HG02588 (cell line): ENCODE measurements around the gene DNAJC7.
"Not testable (repeated sequence)": the region's sequence is repeated elsewhere in the genome, so short reads cannot be mapped to it uniquely, and the experiment has no call there.

ENCODE experiments used
- ATAC-seq: cut with Tn5 transposase; IDR thresholded peaks from one replicate; pipeline ENCODE4 v1.9.1; 2021; ENCODE audit warnings: mild to moderate bottlenecking, moderate library complexity; ENCODE audit not compliant: unreplicated experiment

DNAJC7 gene

GRCh38 chr17:42013740-42014139, 3.5 kb downstream of the DNAJC7 start:
- not testable (repeated sequence) for ATAC-seq

- ATAC-seq, result not testable (repeated sequence)
These were observed 4.9 kb downstream of the DNAJC7 start for GRCh38 chr17:42012363-42012762.

- no peak for ATAC-seq
These were observed 6.2 kb downstream of the DNAJC7 start for GRCh38 chr17:42010898-42011516.

GRCh38 chr17:42010266-42010680, 7.0 kb downstream of the DNAJC7 start:
- not testable (repeated sequence) for ATAC-seq

- no peak for ATAC-seq
These were observed 8.1 kb downstream of the DNAJC7 start for GRCh38 chr17:42009170-42009569.

GRCh38 chr17:42005166-42005565, 12.1 kb downstream of the DNAJC7 start:
- no peak for ATAC-seq

GRCh38 chr17:42002792-42003301, 14.4 kb downstream of the DNAJC7 start:
- no peak for ATAC-seq

- no peak for ATAC-seq
These were observed 15.0 kb downstream of the DNAJC7 start for GRCh38 chr17:42002175-42002791.

GRCh38 chr17:42001729-42002128, 15.5 kb downstream of the DNAJC7 start:
- ATAC-seq, result no peak

GRCh38 chr17:42000413-42001133, 16.7 kb downstream of the DNAJC7 start:
- ATAC-seq, result no peak

- no peak for ATAC-seq
These were observed 18.7 kb downstream of the DNAJC7 start for GRCh38 chr17:41998497-41998896.

- no peak for ATAC-seq
These were observed 20.4 kb downstream of the DNAJC7 start for GRCh38 chr17:41996855-41997164.

GRCh38 chr17:41992576-41992975, 24.7 kb downstream of the DNAJC7 start:
- ATAC-seq, result no peak

- ATAC-seq, result no peak
These were observed 27.4 kb downstream of the DNAJC7 start for GRCh38 chr17:41989702-41990419.

GRCh38 chr17:41988418-41988817, 28.8 kb downstream of the DNAJC7 start:
- ATAC-seq, result no peak

- ATAC-seq, result no peak
These were observed 29.6 kb downstream of the DNAJC7 start for GRCh38 chr17:41987642-41988041.

GRCh38 chr17:41986634-41987033, 30.6 kb downstream of the DNAJC7 start:
- ATAC-seq, result no peak

- no peak for ATAC-seq
These were observed 31.3 kb downstream of the DNAJC7 start for GRCh38 chr17:41985919-41986318.

GRCh38 chr17:41984454-41984853, 32.8 kb downstream of the DNAJC7 start:
- ATAC-seq, result no peak

GRCh38 chr17:41982026-41982760, 35.0 kb downstream of the DNAJC7 start:
- no peak for ATAC-seq

- ATAC-seq, result no peak
These were observed 39.2 kb downstream of the DNAJC7 start for GRCh38 chr17:41977991-41978390.
